AG04449 (cell line): ENCODE measurements around the gene TERB1.

ENCODE experiments used
- CTCF ChIA-PET: fragments of 350-600 bp; formaldehyde crosslinking; extraction: SDS; loops from one replicate; lab custom pipeline; 2021; ENCODE audit warnings: antibody characterized with exemption; lab: Yijun Ruan, JAX
- POLR2A ChIA-PET: fragments of 400-600, 350-600 bp; formaldehyde crosslinking; extraction: SDS; loops from one replicate; lab custom pipeline; 2020; ENCODE audit warnings: antibody characterized with exemption, inconsistent platforms; lab: Yijun Ruan, JAX
- DNase-seq: peaks from one replicate; pipeline ENCODE4 v3.0.0-alpha.2; 2010; ENCODE audit warnings: low read depth, low spot score
- H3K4me3 ChIP-seq: 2 replicates; pipeline ENCODE4 v1.5.1; 2011; ENCODE audit warnings: low read depth, mild to moderate bottlenecking, control low read depth, low read length
- CTCF ChIP-seq: IDR thresholded peaks from one replicate; pipeline ENCODE4 v1.5.1; 2011; ENCODE audit warnings: mild to moderate bottlenecking, moderate library complexity, low read length, control low read depth, inconsistent platforms; ENCODE audit not compliant: insufficient read depth; ENCODE audit errors: missing control alignments

TERB1 gene

DNA sequence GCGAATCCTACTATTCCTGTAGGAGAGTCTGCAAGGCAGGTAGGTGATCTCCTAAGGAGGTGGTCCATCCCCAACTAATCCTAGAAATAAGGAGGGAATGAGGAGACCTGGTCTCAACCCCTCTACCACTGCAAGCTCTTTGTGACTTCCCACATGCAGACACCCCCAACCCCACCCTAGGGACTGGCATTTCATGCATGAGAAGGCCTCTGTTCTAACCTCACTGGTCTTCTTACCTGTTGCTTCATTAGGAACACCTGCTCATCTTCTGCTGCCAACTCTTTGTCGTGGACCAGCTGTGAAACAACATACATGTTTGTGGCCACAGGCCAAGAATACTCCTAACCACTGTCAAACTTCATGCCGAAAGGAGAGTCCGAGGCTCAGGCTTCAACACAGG lies 72.6 kb downstream of the TERB1 start:
- ChIA-PET POLR2A (interaction anchor here (1.2 kb wide), 1 partner anchor 13 kb away, joined by 3 read pairs; no protein-coding TSS in a partner anchor), CTCF (interaction anchor here (0.9 to 19.9 kb wide), 26 partner anchors 12 to 323 kb away, joined by 3 to 501 read pairs (median 7); partner anchors contain the start of genes DYNC1LI2 and NAE1)
- no peak for TF ChIP-seq CTCF
- no peak for DNase-seq
- no peak overlapping the region for H3K4me3 ChIP-seq

GRCh38 chr16:66728117-66728787 lies 73.1 kb downstream of the TERB1 start:
- no peak for DNase-seq
- POLR2A ChIA-PET = interaction anchor here (1.2 kb wide), 1 partner anchor 13 kb away, joined by 3 read pairs; no protein-coding TSS in a partner anchor
- peak; percentile 51 for TF ChIP-seq CTCF
- H3K4me3 ChIP-seq = no peak overlapping the region
- CTCF ChIA-PET = interaction anchor here (0.9 to 19.9 kb wide), 29 partner anchors 11 to 322 kb away, joined by 3 to 501 read pairs (median 5); partner anchors contain the start of genes DYNC1LI2 and NAE1

- CTCF ChIA-PET = interaction anchor here (0.9 to 2.7 kb wide), 5 partner anchors 9 to 112 kb away, joined by 3 to 19 read pairs (median 8); no protein-coding TSS in a partner anchor
- TF ChIP-seq CTCF = no peak
Observed at GRCh38 chr16:66720766-66721165, 80.6 kb downstream of the TERB1 start.

GRCh38 chr16:66719246-66719645 lies 82.1 kb downstream of the TERB1 start:
- ChIA-PET CTCF (interaction anchor here (2.1 to 4.3 kb wide), 4 partner anchors 8 to 149 kb away, joined by 7 to 50 read pairs (median 30); no protein-coding TSS in a partner anchor), POLR2A (no interaction called here)
- no peak for DNase-seq
- no peak for TF ChIP-seq CTCF
- no peak overlapping the region for H3K4me3 ChIP-seq

More at GRCh38 chr16:66720766-66721165, 80.6 kb downstream of the TERB1 start:
- no peak overlapping the region for H3K4me3 ChIP-seq
- POLR2A ChIA-PET = no interaction called here
- DNase-seq = no peak

DNA sequence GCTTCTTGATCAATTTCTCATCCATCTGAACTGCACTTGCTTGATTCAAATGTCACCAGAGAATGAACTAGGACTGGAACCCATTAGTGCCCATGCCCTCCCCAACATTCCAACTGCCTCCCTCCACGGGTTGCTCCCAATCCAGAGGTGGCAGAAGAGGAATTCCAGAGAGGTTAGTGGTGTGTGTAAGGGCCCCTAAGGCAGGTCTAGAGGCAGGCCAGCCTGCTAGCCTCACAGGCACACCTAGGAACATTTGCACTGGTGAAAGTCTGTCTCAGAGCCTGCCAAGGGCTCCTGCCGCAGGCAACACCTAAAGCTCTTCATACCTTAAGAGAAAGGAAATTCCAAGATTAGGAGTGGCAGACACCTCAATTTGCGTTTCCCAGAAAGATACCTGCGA lies 83.6 kb downstream of the TERB1 start:
- no peak for TF ChIP-seq CTCF
- ChIA-PET POLR2A (no interaction called here), CTCF (interaction anchor here (1.0 to 4.3 kb wide), 8 partner anchors 10 to 151 kb away, joined by 3 to 50 read pairs (median 8); no protein-coding TSS in a partner anchor)
- no peak overlapping the region for H3K4me3 ChIP-seq
- no peak for DNase-seq

DNA sequence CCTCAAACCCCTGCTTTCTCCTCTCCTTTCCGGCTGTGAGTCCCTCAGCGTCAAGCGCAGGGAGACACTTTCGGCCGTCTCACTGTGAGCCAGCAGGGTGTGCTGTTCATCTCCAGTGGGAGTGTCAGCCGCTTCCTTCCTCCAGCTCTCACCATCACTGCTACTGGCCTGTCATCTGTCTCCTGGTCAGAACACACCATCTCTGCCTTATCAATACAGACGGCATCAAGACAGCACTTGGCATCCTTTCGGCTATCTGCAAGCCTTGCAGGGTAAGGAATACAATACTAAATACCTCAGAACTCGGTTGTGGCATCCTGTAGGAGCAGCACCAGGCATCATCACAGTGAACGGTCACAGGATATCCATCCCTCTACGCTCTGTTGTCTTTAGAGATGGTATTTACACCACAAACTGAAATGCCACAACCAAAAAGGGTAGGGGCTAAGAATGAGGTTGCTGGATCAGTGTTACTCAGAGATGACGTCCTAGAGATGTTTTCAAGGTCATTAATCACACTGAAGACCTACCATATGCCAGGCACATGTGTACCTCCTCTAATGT lies 84.2 kb downstream of the TERB1 start:
- ChIA-PET POLR2A (no interaction called here), CTCF (interaction anchor here (0.7 to 4.3 kb wide), 12 partner anchors 10 to 312 kb away, joined by 3 to 50 read pairs (median 6); no protein-coding TSS in a partner anchor)
- H3K4me3 ChIP-seq = no peak overlapping the region
- TF ChIP-seq CTCF = peak; percentile 94
- peak; percentile 42 for DNase-seq
